Astrocyte of the spinal cord (primary cell): ENCODE results near the gene ABR.

Source experiments
- DNase-seq: peaks from one replicate; pipeline ENCODE4 v3.0.0; 2011; ENCODE audit warnings: low read depth, low spot score
- H3K4me3 ChIP-seq: 2 replicates; pipeline ENCODE4 v1.5.1; 2011; ENCODE audit warnings: low read depth, mild to moderate bottlenecking, low read length, moderate library complexity
- in situ Hi-C: cut with HindIII; loops from 2 replicates; pipeline ENCODE4 v1.10.0; 2017; ENCODE audit warnings: low sequenced_read_pairs
- TF ChIP-seq, protein P1 (sequence below): IDR thresholded peaks from 2 replicates; pipeline ENCODE4 v1.5.1; 2012; ENCODE audit warnings: low read depth, mild to moderate bottlenecking, low read length, inconsistent platforms

The ABR gene

DNA sequence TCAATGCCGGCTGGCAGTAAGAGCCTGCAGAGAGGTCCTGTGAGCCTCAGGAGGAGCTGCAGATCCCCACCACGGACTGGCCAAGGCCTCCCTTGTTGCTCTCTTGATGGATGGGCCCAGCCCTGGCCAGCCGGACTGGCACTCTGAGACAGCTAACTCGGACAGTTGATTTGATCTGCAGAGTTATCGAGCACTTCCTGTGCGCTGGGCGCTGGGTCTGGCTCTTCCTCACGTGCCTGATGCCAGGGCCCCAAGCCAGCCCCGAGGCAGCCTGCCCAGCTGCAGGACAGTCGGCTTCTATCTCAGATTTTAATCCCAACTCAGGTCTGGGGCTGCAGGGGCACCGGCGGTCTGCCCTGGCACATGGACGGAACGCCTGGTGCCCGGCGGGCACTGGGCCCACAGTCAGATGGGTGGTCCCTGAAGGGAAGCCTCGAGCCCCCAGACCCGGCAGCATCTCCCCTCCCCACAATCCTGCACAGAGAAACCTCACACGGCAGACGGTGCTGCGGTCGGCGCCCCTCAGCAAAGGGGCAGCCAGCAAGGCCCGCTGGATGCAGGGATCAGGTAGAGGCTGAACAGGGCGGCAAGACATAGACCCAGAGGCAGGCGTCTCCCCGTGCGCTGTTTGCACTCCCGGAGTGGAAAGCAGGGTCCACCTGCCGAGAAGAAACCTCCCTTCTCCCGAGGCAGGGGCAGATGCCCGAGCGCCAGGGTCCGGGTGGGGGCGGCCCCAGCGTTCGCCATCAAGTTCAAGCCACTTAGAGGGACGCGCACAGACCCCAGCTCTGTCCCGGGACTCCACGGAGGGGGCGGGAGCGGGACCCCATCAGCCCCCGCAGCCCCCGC lies 148.9 kb downstream of the ABR start:
- TF ChIP-seq, protein P1, sequence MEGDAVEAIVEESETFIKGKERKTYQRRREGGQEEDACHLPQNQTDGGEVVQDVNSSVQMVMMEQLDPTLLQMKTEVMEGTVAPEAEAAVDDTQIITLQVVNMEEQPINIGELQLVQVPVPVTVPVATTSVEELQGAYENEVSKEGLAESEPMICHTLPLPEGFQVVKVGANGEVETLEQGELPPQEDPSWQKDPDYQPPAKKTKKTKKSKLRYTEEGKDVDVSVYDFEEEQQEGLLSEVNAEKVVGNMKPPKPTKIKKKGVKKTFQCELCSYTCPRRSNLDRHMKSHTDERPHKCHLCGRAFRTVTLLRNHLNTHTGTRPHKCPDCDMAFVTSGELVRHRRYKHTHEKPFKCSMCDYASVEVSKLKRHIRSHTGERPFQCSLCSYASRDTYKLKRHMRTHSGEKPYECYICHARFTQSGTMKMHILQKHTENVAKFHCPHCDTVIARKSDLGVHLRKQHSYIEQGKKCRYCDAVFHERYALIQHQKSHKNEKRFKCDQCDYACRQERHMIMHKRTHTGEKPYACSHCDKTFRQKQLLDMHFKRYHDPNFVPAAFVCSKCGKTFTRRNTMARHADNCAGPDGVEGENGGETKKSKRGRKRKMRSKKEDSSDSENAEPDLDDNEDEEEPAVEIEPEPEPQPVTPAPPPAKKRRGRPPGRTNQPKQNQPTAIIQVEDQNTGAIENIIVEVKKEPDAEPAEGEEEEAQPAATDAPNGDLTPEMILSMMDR = no peak
- no peak for DNase-seq
- H3K4me3 ChIP-seq = no peak overlapping the region
- in situ Hi-C loops = no loop called here

DNA sequence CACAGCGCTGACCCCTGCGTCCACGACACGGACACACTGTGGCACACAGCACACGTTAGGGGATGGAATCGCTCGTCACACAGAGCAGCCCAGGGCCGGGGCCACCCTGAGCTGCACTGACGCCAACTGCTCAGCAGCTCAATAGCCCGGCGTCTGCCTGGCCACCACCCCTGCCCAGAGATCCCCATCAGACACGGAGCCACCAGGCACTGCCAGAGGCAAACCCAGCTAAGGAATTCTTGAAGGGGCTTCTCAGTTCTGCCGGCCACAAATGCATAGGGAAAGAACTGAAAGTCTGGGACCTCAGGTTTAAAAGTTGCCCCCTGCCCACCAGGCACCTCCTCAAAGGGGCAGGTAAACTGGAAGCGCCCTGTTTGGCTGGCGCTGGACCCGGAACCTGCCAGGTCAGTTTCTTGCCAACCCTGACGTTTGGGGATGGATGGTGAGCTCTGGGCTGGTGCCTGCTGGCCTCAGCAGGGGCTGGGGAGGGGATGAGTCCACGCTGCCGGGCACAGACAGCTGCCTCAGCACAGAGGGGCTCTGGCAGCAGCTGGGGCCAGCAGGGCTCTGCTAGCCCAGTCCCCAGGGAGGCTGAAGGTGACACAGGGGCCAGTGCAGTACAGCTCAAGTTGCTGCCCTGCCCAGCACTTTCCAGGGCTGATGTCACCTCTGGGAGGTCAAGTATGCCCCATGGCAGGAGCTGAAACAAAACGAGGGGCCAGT lies 149.7 kb downstream of the ABR start:
- TF ChIP-seq, protein P1 = no peak
- no peak overlapping the region for H3K4me3 ChIP-seq
- in situ Hi-C loops = no loop called here

DNA sequence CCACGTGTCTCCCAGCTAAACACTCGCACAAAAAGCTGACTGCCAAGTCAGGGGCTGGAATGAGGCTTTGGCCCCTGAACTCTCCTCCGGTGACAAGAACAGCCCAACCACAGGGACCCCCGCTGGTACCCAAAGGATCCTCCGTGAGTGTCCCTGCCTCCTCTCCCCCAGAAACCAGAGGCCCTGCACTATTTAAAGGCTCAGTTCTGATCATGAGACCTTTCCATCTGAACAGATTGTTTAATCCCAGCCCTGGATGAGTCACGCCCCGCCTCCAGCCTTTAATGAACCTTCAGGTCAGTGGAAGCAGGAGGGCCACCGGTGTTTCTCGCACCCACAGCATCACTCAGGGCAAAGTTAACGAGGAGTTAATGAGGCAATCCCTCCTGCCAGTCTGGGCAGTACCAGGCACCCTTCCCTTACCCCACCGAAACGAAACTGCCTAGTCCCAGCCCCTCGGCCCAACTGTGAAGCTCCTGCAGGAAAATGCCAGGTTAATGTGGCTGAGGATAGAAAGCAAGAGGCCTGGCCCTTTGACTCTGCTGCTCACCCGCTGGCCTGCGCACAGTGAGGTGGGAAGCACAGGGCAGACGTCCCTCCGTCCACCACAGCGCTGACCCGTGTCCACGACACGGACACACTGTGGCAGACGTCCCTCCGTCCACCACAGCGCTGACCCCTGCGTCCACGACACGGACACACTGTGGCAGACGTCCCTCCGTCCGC lies 150.4 kb downstream of the ABR start:
- H3K4me3 ChIP-seq = no peak overlapping the region
- in situ Hi-C loops = no loop called here
- TF ChIP-seq, protein P1 = no peak
- peak; percentile 48 for DNase-seq

More for the DNA sequence above, 149.7 kb downstream of the ABR start:
- no peak for DNase-seq

DNA sequence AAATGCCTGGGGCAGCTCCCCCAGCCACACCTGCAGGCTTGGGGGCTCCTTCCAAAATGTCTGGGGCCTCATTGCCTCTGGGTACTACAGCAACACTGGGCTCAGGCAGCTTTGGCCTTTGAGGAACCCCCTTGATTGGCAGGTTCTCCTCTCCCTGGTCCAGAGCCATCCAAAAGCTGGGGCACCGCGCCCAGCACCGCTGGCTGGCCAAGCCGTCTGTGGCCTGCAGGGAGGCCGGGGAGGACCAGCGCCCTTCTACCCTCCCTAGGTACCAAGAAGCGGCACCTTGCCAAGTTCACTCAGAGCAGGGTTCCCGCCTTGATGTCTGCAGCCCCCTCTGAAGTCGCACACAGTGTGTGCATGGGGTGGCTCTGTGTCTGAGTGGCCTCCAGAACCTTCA lies 152.7 kb downstream of the ABR start:
- H3K4me3 ChIP-seq = no peak overlapping the region
- in situ Hi-C loops = no loop called here
- DNase-seq = no peak
- TF ChIP-seq, protein P1 = no peak

DNA sequence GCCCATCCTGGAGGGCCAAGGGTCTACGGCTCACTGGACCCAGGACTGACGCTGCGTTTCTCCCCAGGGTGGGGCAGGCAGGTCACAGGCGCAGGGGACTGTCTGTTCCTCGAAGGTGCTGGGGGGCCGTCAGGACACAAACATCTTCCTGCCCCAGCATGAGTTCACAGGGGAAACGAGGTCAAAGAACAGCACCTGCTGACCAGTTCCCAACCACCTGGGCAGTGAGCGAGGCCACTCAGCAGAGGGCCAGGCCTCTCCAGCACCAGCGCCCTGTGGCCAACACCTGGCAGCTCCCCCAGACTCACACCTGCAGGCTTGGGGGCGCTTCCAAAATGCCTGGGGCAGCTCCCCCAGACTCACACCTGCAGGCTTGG lies 153.2 kb downstream of the ABR start:
- DNase-seq = no peak
- H3K4me3 ChIP-seq = no peak overlapping the region
- TF ChIP-seq, protein P1 = no peak
- in situ Hi-C loops = no loop called here
